ENCODE results near the gene NAP1L1.

DNA sequence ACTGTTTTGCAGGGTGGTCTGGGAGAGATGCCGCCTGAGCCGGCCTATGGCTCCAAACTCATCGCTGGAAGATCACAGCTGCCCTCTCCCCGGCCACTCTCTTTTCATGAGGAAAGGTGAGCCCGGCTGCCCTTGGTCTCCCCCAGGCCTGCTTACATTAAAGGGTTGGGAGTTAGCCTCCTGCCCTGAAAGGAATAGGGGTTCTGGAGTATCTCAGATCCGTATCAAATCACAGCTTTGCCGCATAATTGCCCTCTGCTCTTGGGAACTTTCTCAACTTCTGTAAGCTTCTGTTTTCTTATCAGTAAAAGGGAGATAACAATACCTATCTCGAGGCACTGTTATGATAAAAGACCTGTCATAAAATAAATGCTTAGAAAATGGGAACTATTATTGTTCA lies 70.5 kb downstream of the NAP1L1 start:
- TF ChIP-seq GATA2 (IDR thresholded peaks at IDR 0.05; ENCODE audit: low read depth, low read length) (peak; percentile 99), GATA3 (IDR thresholded peaks at IDR 0.05; ENCODE audit: low read depth, low read length) (peak; percentile 98)
